Suppressor macrophage treated with lipopolysaccharide for 4 hours (primary cell): Measurements from ENCODE around the gene HECA.
"Not testable (repeated sequence)": the region's sequence is repeated elsewhere in the genome, so short reads cannot be mapped to it uniquely, and the experiment has no call there.

Source experiments
- DNase-seq: peaks from one replicate; pipeline ENCODE4 v3.0.0-alpha.2; 2020

The HECA gene

GRCh38 chr6:139137706-139138105 is 2.8 kb downstream of the HECA start:
- no peak for DNase-seq

- DNase-seq = not testable (repeated sequence)
These were observed 6.0 kb downstream of the HECA start for GRCh38 chr6:139140854-139141253.

DNA sequence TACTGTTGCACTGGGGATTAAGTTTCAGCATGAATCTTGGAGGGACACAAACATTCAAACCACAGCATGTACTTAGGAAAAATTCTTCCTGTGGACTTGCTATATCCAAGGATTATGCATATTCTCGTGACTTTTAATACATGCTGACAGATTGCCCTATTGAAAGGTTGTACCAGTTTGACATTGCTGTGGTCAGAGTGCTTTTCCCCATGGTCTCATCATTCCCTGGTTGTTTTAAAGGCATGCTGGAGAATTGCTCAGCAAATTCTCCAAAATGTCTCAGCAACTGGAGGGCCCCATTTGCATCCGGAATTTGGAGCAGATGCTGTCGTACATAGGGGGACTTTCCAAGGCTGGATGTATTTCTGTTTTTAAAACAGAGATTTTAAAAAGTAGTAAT is 7.4 kb downstream of the HECA start:
- DNase-seq = no peak

GRCh38 chr6:139143111-139143510 is 8.2 kb downstream of the HECA start:
- no peak for DNase-seq

- no peak for DNase-seq
These were observed 9.7 kb downstream of the HECA start for GRCh38 chr6:139144490-139145085.

DNA sequence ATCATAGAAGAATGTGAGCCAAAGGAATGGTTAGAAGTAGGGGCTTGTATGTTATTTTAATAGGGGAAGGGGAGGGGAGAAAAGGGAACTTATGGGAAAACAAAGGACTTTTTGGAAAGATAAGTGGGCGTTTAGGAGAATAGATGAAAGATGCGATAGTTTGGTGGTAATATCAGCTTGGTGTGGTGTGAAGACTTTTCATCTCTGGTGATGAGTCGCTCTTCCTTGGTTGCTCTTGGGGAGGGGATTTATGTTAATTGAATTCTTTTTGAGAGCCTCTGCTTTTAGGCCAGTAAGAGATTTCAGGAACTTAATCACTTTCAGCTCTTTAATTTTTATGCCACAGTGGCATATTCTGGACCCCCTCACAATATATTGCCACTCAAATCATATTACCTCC is 10.8 kb downstream of the HECA start:
- no peak for DNase-seq

DNA sequence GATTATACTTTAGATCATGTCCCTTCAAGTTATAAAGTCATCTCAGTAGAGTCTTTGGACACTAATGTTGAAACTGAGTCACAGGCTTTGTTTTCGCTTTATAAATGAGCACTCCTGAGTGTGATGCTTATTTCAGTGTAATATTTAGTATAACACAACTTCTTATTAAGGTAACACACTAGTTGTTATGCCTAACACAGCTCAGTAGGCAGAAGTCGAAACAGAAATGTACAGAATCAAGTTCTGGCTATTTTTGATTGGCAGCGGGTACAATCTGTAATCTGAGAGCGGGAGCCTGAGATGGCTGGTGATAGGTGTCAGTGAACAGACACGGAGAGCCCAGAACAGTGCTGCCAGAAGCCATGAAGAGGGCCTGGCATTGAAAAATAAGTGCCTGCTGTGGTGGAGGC is 11.4 kb downstream of the HECA start:
- DNase-seq = no peak

DNA sequence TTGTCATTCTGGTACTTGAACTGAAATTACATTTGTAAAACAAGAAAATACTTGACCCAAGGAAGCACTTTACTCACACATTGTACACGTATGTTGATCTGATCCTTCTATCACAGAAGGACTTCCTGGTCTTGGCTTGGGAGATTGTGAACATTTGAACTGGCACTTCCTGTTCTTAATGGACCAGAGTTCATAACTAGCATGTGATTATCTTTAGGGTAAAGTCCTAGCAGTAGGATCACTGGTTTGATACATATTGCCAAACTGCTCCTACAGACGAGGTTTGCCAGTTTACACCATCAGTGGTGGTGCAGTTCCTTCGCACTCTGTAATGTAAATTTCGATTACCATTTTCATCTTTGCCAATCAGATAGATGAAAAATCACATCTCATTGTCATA is 12.7 kb downstream of the HECA start:
- peak; percentile 52 for DNase-seq

DNA sequence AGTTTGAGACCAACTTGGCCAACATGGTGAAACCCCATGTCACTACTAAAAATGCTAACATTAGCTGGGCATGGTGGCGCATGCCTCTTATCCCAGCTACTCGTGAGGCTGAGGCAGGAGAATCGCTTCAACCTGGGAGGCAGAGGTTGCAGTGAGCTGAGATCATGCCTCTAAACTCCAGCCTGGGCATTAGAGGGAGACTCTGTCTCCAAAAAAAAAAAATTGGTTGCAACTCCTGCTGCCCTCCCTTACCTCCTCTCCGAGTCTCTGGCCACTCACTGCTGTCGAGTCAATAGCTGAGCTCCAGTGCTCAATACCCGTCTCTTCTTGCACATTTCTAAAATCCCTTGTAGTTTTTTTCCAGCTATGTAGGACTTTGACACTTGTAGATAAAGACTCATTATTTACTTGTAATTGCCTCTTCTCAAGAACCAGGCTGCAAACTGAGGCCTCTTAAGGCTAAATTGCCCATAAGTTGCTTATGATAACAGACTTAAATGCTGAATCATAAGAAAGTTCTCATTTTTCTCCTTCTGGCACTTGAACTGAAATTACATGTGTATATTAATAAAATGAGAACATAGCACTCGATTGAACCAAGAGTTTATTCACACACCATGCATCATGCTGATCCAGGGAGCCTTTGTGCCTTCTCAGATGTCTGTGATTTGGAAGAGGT is 13.8 kb downstream of the HECA start:
- no peak for DNase-seq

DNA sequence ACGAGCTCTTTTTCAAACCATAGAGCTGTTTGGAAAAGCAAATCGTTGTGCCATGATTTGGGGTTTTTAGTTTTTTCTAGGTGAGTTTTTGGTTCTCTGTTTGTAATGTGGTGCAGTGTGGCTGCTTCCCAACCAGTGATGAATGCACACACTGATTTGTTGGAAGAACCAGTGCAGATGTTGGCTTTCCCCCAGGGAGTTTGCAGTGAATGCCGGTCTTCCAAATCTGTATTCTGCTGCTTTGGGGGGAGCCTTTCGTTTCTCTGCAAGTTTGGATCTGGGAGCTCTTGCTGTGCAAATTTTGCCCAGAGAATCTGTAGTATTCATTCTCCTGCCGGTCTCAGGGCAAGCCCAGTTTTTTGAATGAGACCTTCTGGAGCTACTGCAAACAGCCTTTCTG is 14.5 kb downstream of the HECA start:
- no peak for DNase-seq

DNA sequence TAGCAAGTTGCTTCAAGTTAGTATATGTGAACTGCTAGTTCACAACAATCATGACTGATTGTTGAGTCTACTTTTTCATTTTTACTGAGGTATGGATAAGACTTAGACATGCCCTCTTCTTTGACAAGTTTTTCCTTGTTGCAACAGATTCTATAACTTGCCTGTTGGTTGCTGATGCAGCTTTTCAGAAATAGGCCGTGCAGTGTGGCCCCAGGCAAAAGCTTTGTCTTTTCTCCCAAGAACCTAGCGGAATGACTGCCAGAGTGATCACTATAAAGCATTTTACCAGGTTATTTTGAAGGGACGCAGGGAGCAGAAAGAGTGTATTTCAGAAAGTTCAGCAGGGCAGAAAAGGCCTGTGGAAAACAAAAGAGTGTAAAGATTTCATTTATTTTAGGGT is 16.0 kb downstream of the HECA start:
- no peak for DNase-seq

DNA sequence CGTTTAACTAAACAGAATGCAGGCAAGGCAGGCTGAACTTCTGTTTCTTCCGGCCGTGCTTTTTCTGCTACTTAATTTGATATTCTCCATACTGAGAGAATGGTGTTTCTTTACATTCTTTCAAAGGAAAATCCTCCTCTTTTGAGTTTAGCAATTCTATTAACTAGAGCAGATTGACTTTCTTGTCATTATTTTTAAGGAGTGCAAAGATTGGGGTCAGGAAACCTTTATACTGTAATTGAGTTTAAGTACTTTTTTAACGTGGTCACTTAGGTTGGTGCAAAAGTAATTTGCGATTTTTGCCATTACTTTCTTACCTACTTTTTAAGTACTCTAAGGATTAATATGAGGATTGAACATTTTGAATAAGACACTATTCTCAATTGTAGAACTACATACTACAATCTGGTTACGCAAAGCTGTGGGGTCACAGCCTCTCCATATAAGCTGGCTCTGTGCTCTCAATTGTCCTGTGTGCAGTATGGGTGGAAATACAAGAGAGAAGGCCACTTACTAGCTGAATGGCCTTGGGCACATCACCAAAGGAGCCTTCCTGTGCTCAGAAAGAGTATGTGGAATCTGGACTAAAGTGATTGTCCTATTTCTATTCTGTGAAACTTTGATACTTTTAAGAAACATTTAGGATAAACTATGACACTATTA is 16.7 kb downstream of the HECA start:
- DNase-seq = no peak

GRCh38 chr6:139152088-139152891 is 17.4 kb downstream of the HECA start:
- DNase-seq = no peak

DNA sequence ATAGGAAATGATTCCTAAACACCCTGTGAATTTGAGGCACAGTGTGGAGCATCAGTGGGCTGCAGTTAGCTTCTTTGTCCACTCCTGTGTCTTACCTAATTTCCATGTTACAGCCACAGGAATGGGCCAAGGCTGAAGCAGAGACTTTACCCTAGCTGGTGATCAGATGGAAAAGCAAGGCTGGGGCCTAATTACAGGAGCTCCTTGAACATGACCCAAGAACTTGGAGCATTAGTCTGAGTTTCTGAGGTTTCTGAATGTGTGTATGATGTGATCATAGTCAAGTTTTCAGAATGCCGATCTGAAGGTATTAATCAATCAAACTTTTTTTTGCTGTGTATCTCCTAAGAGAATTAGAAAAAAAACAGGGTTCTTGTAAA is 18.0 kb downstream of the HECA start:
- no peak for DNase-seq

DNA sequence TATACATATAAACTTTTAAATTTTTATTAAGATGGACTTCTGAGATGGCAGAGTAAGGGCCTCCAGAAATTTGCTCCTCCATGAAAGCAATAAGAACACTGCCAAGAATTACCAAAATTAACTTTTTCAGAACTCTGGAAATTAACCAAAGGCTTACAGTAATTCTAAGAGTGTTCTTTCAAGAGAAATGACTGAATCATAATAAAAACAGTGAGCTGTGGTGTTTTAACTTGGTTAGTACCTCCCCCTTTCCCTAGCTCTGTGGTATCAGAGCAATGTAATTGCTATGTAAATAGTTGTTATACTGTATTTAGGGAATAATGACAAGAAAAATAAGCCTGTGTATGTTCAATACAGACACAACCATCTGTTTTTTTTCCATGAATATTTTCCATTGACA is 19.0 kb downstream of the HECA start:
- DNase-seq = no peak

DNA sequence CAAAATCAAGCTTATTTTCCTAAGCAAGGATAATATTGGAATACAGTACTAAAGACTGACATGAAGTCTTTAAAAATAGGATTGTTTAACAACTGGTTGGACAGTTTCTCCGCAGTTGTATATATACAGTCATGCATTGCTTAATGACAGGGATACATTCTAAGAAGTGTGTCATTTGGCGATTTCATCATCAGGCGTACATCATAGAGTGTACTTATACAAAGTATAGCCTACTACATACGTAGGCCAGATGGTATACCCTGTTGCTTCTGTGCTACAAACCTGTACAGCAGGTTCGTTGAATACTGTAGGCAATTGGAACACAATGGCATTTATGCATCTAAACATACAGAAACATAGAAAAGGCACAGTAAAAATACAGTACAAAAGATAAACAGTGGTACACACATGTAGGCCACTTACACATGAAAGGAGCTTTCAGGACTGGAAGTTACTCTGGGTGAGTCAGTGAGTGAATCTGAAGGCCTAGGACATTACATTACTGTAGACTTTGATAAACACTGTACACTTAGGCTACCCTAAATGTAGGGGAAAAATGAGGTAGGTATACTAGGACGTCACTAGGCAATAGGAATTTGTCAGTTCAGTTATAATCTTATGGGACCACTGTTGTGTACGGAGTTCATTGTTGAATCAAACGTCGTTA is 20.1 kb downstream of the HECA start:
- DNase-seq = peak; percentile 59

DNA sequence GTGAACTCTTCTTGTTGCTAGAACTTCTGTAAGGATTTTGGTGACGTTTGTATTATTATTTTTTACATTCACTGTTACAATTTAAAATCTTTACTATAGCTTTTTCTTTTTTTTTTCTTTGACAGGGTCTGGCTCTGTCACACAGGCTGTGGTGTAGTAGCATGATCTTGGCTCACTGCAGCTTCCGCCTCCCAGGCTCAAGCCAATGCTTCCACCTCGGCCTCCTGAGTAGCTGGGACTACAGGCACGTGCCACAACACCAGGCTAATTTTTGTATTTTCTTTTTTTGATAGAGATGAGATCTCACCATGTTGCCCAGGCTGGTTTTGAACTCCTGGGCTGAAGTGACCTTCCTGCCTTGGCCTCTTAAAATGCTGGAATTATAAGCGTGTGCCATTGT is 21.2 kb downstream of the HECA start:
- no peak for DNase-seq

DNA sequence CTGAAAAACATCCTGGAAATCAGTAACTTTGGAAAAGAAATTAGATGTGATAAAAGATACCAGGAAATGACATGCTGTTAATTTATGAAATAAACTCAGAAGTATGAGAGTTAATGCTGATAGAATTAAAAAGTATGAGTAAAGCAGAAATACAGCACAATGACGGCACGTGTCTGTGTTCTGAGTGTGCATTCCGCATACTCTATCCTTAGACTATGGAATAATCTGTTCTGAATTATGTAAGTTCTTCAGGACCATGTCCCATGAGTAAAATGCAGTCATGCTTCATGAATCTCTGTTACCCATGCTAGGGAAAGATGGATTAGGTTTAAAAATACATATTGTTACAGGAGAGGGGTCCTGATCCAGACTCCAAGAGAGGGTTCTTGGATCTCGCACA is 21.7 kb downstream of the HECA start:
- DNase-seq = no peak

GRCh38 chr6:139157086-139157485 is 22.2 kb downstream of the HECA start:
- not testable (repeated sequence) for DNase-seq

DNA sequence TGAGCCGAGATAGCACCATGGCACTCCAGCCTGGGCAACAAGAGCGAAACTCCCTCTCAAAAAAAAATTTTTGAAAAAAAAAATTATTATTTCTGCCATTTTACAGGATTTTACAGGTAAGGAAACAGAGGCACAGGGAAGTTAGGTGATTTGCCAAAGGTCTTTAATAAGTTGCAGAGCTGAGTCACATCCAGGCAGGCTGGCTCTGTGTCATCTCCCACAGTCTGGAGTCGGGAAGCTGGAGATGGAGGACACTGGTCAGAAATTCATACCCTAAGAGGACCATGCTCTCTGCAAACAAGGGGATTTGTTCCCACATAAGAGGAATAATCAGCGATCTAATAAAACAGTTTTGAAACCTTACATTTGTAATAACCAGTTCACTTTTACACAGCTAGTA is 24.1 kb downstream of the HECA start:
- no peak for DNase-seq

GRCh38 chr6:139161169-139161568 is 26.3 kb downstream of the HECA start:
- DNase-seq = no peak

GRCh38 chr6:139161817-139162284 is 27.0 kb downstream of the HECA start:
- DNase-seq = peak; percentile 59

GRCh38 chr6:139164001-139164400 is 29.1 kb downstream of the HECA start:
- DNase-seq = no peak
